A549 (cell line): ENCODE measurements around the gene TPGS1. TPM values are rescaled to one million over a fixed set of nuclear protein-coding genes. Genes with fewer than 3 reads are reported as not detected.

Experiments used
- ATAC-seq, 2 experiments: fragments of 200-7000 bp in 1 of 2; fragments of >200 bp in 1 of 2; cut with Nextera tagmentation in 1 of 2; cut with Tn5 transposase in 1 of 2; 3 replicates each; pipeline versions ENCODE4 v1.8.0 to v1.9.1; 2018 to 2020; ENCODE audit warnings: mild to moderate bottlenecking in 1 of 2, moderate library complexity in 1 of 2
- CTCF ChIA-PET: fragments of 300-600 bp; sonication (Branson Sonifier 250); formaldehyde crosslinking; extraction: SDS; loops from one replicate; lab custom pipeline; 2021; ENCODE audit warnings: antibody characterized with exemption, inconsistent platforms; lab: Yijun Ruan, JAX
- POLR2A ChIA-PET: fragments of 350-600 bp; formaldehyde crosslinking; extraction: SDS; loops from one replicate; lab custom pipeline; 2021; ENCODE audit warnings: antibody characterized with exemption, inconsistent platforms; lab: Yijun Ruan, JAX
- DNase-seq, 2 experiments: peaks; one replicate each; pipeline versions ENCODE4 v3.0.0 to v3.0.0-alpha.2; 2011 to 2016; ENCODE audit warnings: low read depth in 1 of 2, low spot score in 1 of 2
- FAIRE-seq: peaks from 2 replicates; lab custom pipeline; 2011; peaks lifted over from hg19 to GRCh38; lab: Jason Lieb, UNC
- H3K27ac ChIP-seq, 2 experiments: fragments of >200 bp; sonication (Bioruptor Twin); formaldehyde crosslinking; 3 replicates each; pipeline ENCODE4 v1.5.1; 2016 to 2017
- H3K4me1 ChIP-seq: fragments of >200 bp; sonication (Bioruptor Twin); formaldehyde crosslinking; 3 replicates; pipeline ENCODE4 v1.6.1; 2016
- H3K4me2 ChIP-seq: fragments of >200 bp; sonication (Bioruptor Twin); formaldehyde crosslinking; 3 replicates; pipeline ENCODE4 v1.6.1; 2016
- H3K4me3 ChIP-seq: fragments of >200 bp; sonication (Bioruptor Twin); formaldehyde crosslinking; 3 replicates; pipeline ENCODE4 v1.5.1; 2016
- H3K9me3 ChIP-seq: fragments of >200 bp; sonication (Bioruptor Twin); formaldehyde crosslinking; 3 replicates; pipeline ENCODE4 v1.6.1; 2016
- BHLHE40 ChIP-seq: IDR thresholded peaks from 2 replicates; pipeline ENCODE4 v1.6.1; 2012; ENCODE audit warnings: low read depth, low read length, inconsistent platforms
- CBX2 ChIP-seq: fragments of 200-600 bp; sonication (generic); IDR thresholded peaks from 2 replicates; pipeline ENCODE4 v1.6.1; 2016; ENCODE audit warnings: low read depth, mild to moderate bottlenecking, borderline replicate concordance
- CHD4 ChIP-seq: fragments of 200-600 bp; sonication (generic); IDR thresholded peaks from 2 replicates; pipeline ENCODE4 v1.6.1; 2016; ENCODE audit warnings: antibody characterized with exemption, mild to moderate bottlenecking, borderline replicate concordance
- ESRRA ChIP-seq: fragments of 150-350 bp; IDR thresholded peaks from 2 replicates; pipeline ENCODE4 v1.6.1; 2014; ENCODE audit warnings: mild to moderate bottlenecking, low read length, borderline replicate concordance
- FOXS1 ChIP-seq: fragments of 250-450 bp; sonication (Bioruptor Pico); IDR thresholded peaks from 2 replicates; pipeline ENCODE4 v1.5.0; 2020; ENCODE audit warnings: mild to moderate bottlenecking, moderate library complexity
- HOXA7 ChIP-seq: fragments of 250-450 bp; sonication (Bioruptor Pico); IDR thresholded peaks from 2 replicates; pipeline ENCODE4 v1.5.0; 2020; ENCODE audit warnings: mild to moderate bottlenecking, moderate library complexity
- HOXB13 ChIP-seq: fragments of 250-450 bp; sonication (Bioruptor Pico); IDR thresholded peaks from 2 replicates; pipeline ENCODE4 v1.5.0; 2020; ENCODE audit warnings: low read depth, mild to moderate bottlenecking, moderate library complexity
- JUN ChIP-seq, 2 experiments: fragments of >200 bp; sonication (Bioruptor Twin); formaldehyde crosslinking; IDR thresholded peaks; 2 replicates in 1 of 2; 3 replicates in 1 of 2; pipeline ENCODE4 v1.6.1; 2016 to 2017
- MAFK ChIP-seq: fragments of 450-650 bp; IDR thresholded peaks from 2 replicates; pipeline ENCODE4 v1.6.1; 2014; ENCODE audit not compliant: partially characterized antibody
- NPAS2 ChIP-seq: fragments of 250-450 bp; sonication (Bioruptor Pico); IDR thresholded peaks from 2 replicates; pipeline ENCODE4 v1.8.0; 2022; ENCODE audit warnings: mild to moderate bottlenecking, moderate library complexity, borderline replicate concordance
- POLR2AphosphoS2 ChIP-seq: conservative IDR thresholded peaks from 2 replicates; pipeline ENCODE4 v1.6.1; 2012; ENCODE audit warnings: low read length, improper control_type of control experiment, inconsistent platforms
- RCOR1 ChIP-seq: fragments of 150-350 bp; IDR thresholded peaks from 2 replicates; pipeline ENCODE4 v1.6.1; 2014; ENCODE audit warnings: antibody characterized with exemption, low read length, low read depth
- RFX5 ChIP-seq: fragments of 450-650 bp; IDR thresholded peaks from 2 replicates; pipeline ENCODE4 v1.7.1; 2014; ENCODE audit warnings: antibody characterized with exemption, mild to moderate bottlenecking, moderate library complexity
- RNF2 ChIP-seq: fragments of 200-600 bp; sonication (generic); IDR thresholded peaks from 2 replicates; pipeline ENCODE4 v1.6.1; 2016; ENCODE audit warnings: low read depth, mild to moderate bottlenecking, antibody characterized with exemption, moderate library complexity, borderline replicate concordance
- SREBF2 ChIP-seq: fragments of 450-650 bp; IDR thresholded peaks from 2 replicates; pipeline ENCODE4 v1.6.1; 2014; ENCODE audit warnings: mild to moderate bottlenecking, moderate library complexity
- ZNF302 ChIP-seq: fragments of 250-450 bp; sonication (Bioruptor Pico); IDR thresholded peaks from 2 replicates; pipeline ENCODE4 v1.9.0; 2021; ENCODE audit warnings: inconsistent platforms, mild to moderate bottlenecking, moderate library complexity
- ZSCAN20 ChIP-seq: fragments of 250-450 bp; sonication (Bioruptor Pico); IDR thresholded peaks from 2 replicates; pipeline ENCODE4 v1.8.0; 2022; ENCODE audit warnings: mild to moderate bottlenecking, moderate library complexity
- WGBS: methylation state at CpG from one replicate; pipeline ENCODE4 v1.1.6; 2017; ENCODE audit errors: missing lambda C conversion rate; 5-methylcytosine and 5-hydroxymethylcytosine counted together
- polyA plus RNA-seq, 4 experiments: library from polyadenylated mRNA; depleted of rRNA in 3 of 4; stranded (reverse); fragments of >200 nt; fragmentation: RNase III in 1 of 4; extraction: RNeasy Plus Mini Kit Qiagen cat#74134 plus additional on column Dnase treatment in 1 of 4; gene quantifications; 2 replicates in 3 of 4; 3 replicates in 1 of 4; pipeline ENCODE4 v1.2.3, GENCODE V29; 2011 to 2017
- TF ChIP-seq, protein P1 (sequence below): IDR thresholded peaks from 2 replicates; pipeline ENCODE4 v1.6.1; 2012
- TF ChIP-seq, protein P2 (sequence below): IDR thresholded peaks from 2 replicates; pipeline ENCODE4 v1.6.1; 2012; ENCODE audit warnings: low read depth, borderline replicate concordance
- TF ChIP-seq, protein P3 (sequence below): fragments of 450-650 bp; IDR thresholded peaks from 2 replicates; pipeline ENCODE4 v1.6.1; 2014; ENCODE audit warnings: antibody characterized with exemption
- TF ChIP-seq, protein P4 (sequence below): fragments of >200 bp; sonication (Bioruptor Twin); formaldehyde crosslinking; IDR thresholded peaks from 3 replicates; pipeline ENCODE4 v1.5.1; 2016
- TF ChIP-seq, protein P5 (sequence below): fragments of 150-350 bp; IDR thresholded peaks from 2 replicates; pipeline ENCODE4 v1.6.1; 2014; ENCODE audit warnings: low read depth, mild to moderate bottlenecking, low read length

Gene TPGS1
- polyA plus RNA-seq, 2 of the 4 experiments (the other 2 are of a cell fraction), result 2.7 to 13.1 TPM

DNA sequence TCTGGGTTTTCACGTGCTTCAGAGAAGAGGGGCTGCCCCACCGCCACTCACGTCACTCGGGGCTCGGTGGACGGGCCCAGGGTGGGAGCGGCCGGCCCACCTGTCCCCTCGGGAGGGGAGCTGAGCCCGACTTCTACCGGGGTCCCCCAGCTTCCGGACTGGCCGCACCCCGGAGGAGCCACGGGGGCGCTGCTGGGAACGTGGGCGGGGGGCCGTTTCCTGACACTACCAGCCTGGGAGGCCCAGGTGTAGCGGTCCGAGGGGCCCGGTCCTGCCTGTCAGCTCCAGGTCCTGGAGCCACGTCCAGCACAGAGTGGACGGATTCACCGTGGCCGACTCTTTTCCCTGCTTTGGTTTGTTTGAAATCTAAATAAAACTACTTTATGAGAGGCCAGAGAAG lies 34.4 kb downstream of the TPGS1 start (continued):
- TF ChIP-seq, protein P1, sequence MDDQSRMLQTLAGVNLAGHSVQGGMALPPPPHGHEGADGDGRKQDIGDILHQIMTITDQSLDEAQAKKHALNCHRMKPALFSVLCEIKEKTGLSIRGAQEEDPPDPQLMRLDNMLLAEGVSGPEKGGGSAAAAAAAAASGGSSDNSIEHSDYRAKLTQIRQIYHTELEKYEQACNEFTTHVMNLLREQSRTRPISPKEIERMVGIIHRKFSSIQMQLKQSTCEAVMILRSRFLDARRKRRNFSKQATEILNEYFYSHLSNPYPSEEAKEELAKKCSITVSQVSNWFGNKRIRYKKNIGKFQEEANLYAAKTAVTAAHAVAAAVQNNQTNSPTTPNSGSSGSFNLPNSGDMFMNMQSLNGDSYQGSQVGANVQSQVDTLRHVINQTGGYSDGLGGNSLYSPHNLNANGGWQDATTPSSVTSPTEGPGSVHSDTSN, result no peak
- TF ChIP-seq SREBF2 (no peak), HOXB13 (CRISPR knock-in tag) (no peak), CBX2 (no peak), ESRRA (no peak), ZSCAN20 (CRISPR knock-in tag) (no peak), RCOR1 (no peak)
- TF ChIP-seq, protein P2, sequence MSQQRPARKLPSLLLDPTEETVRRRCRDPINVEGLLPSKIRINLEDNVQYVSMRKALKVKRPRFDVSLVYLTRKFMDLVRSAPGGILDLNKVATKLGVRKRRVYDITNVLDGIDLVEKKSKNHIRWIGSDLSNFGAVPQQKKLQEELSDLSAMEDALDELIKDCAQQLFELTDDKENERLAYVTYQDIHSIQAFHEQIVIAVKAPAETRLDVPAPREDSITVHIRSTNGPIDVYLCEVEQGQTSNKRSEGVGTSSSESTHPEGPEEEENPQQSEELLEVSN, result no peak

DNA sequence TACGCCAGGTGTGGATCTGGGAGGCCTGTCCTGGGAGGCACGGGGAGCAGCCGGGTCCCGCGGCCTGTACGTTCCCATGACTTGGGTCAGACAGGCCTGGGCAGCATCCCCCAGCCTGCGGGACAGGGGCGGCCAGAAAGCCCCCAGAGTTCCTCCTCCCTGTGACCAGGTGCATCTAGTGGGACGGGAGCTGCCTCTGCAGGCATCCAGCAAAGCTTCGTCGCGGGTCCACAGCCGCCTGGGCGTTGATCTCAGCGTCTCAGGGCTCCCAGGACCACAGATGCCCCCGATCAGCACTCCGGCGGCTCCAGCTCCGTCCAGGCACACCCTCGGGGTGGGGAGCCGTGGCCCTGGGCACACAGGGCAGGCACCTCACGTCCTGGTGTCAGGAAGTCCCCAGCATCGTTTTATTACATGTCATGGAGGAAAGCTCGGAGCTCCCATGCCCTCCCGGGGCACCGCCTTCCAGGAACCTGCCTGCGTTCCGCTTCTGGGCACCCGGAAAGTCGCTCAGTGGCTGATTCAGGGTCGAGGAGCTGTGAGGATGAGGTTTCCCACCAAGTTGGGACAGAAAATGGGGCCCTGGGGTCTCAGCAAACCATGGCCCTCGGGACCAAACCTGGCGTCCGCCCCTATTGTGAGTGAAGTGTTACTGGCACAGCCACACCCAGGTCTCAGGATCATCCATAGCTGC lies 35.0 kb downstream of the TPGS1 start:
- no peak overlapping the region for H3K4me3 ChIP-seq
- H3K9me3 ChIP-seq, result no peaks in the 10 kb centered on the region
- no peaks in the 10 kb centered on the region for H3K4me1 ChIP-seq
- ChIA-PET CTCF (interaction anchor here (0.8 to 1.2 kb wide), 4 partner anchors 11 to 43 kb away, joined by 3 read pairs; partner anchors contain the start of gene CDC34), POLR2A (no interaction called here)
- no peak for ATAC-seq
- WGBS, result 95% methylated on average over 4 of the region's 34 CpGs
- no peak for FAIRE-seq
- DNase-seq, result no peak
- H3K4me2 ChIP-seq, result no peak overlapping the region
- H3K27ac ChIP-seq, result no peak overlapping the region
- TF ChIP-seq JUN (IDR thresholded peaks at IDR 0.05) (no peak), HOXA7 (CRISPR knock-in tag) (no peak), CHD4 (no peak), RNF2 (no peak), POLR2AphosphoS2 (no peak), MAFK (no peak), ZNF302 (CRISPR knock-in tag) (no peak), RFX5 (no peak), ESRRA (no peak), NPAS2 (CRISPR knock-in tag) (no peak), FOXS1 (no peak), CBX2 (no peak), BHLHE40 (no peak), SREBF2 (no peak)
- TF ChIP-seq, protein P3, sequence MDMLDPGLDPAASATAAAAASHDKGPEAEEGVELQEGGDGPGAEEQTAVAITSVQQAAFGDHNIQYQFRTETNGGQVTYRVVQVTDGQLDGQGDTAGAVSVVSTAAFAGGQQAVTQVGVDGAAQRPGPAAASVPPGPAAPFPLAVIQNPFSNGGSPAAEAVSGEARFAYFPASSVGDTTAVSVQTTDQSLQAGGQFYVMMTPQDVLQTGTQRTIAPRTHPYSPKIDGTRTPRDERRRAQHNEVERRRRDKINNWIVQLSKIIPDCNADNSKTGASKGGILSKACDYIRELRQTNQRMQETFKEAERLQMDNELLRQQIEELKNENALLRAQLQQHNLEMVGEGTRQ, result no peak
- TF ChIP-seq, protein P4, sequence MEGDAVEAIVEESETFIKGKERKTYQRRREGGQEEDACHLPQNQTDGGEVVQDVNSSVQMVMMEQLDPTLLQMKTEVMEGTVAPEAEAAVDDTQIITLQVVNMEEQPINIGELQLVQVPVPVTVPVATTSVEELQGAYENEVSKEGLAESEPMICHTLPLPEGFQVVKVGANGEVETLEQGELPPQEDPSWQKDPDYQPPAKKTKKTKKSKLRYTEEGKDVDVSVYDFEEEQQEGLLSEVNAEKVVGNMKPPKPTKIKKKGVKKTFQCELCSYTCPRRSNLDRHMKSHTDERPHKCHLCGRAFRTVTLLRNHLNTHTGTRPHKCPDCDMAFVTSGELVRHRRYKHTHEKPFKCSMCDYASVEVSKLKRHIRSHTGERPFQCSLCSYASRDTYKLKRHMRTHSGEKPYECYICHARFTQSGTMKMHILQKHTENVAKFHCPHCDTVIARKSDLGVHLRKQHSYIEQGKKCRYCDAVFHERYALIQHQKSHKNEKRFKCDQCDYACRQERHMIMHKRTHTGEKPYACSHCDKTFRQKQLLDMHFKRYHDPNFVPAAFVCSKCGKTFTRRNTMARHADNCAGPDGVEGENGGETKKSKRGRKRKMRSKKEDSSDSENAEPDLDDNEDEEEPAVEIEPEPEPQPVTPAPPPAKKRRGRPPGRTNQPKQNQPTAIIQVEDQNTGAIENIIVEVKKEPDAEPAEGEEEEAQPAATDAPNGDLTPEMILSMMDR, result no peak
- TF ChIP-seq, protein P5, sequence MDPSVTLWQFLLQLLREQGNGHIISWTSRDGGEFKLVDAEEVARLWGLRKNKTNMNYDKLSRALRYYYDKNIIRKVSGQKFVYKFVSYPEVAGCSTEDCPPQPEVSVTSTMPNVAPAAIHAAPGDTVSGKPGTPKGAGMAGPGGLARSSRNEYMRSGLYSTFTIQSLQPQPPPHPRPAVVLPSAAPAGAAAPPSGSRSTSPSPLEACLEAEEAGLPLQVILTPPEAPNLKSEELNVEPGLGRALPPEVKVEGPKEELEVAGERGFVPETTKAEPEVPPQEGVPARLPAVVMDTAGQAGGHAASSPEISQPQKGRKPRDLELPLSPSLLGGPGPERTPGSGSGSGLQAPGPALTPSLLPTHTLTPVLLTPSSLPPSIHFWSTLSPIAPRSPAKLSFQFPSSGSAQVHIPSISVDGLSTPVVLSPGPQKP, result no peak
